SK-MEL-5 (cell line): Measurements from ENCODE around the gene PGAP3. TPM values are rescaled to one million over a fixed set of nuclear protein-coding genes. Genes with fewer than 3 reads are reported as not detected.

ENCODE experiments used
- DNase-seq: peaks from one replicate; pipeline ENCODE4 v3.0.0-alpha.2; 2016; ENCODE audit warnings: low read depth, low spot score
- in situ Hi-C: cut with HindIII; loops from 2 replicates; pipeline ENCODE4 v1.10.0; 2016; ENCODE audit warnings: low sequenced_read_pairs, high pct_unique_total_duplicates, low pct_unique_long_range_greater_than_20kb
- total RNA-seq: library from RNA; depleted of rRNA; stranded (reverse); fragments of >200 nt; shearing (Covaris generic); gene quantifications from 2 replicates; pipeline ENCODE4 v1.2.3, GENCODE V29; 2014

Gene PGAP3
- total RNA-seq, 1 experiment from 2014 or later, result 6.6 TPM

DNA sequence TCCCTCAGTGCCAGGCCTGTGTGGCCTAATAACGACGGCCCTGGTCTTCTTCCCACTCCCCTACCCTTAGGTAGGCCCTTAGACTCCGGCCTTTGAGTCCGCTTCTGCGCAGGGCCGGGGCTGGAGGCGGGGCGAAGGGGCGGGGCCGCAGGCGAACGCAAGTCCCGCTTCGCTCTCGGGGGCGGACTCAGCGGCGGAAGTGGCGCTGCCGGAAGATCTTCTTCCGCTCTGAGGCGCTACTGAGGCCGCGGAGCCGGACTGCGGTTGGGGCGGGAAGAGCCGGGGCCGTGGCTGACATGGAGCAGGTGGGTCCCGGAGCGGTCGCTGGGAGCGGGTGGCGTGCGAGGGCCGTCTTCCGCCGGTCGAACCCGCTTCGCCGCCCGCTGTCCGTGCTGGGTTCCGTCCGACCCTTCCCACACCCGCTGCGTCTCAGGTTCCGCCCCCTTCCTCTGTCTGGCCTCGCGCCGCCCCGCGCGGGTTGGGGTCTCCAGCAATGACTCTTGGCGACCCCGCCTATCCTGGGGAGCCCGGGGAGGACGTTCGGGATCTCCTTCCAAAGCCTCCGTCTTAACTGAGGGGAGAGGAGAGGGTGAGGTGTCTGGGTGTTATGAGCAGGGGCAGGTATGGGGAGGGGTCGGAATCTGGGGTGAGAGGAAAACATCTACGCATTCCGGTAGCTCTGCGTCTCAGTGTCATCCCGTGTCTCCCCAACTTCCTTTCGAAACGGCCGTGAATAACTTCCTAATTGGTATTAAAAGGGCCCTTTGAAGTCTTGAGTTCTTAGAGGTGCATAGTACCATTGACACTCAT is 50.7 kb downstream of the PGAP3 start, which contains the start of gene STARD3:
Gene STARD3 (plus strand): TSS at position 218 of the 810 bp plus-strand sequence. CDS start 16,388 bp downstream, outside the sequence.
- peak; percentile 84 for DNase-seq
- in situ Hi-C loops, result no loop called here

DNA sequence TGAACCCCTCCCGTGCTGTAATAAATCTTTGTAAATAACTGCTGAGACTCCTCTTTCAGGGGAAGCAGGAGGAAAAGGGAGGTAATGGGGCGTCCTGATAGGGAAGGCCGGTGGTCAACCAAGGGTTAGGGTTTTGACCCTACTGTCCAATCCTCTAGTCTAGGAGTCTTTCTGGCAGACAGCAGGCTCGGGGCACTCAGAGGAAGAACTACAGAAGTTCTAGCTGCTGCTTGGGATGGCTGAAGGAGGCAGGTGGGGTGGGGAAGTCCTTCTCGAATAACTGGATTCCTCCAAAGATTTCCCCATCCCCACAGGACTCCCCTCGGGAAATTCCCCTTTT is 51.3 kb downstream of the PGAP3 start:
- no peak for DNase-seq
- in situ Hi-C loops, result no loop called here

DNA sequence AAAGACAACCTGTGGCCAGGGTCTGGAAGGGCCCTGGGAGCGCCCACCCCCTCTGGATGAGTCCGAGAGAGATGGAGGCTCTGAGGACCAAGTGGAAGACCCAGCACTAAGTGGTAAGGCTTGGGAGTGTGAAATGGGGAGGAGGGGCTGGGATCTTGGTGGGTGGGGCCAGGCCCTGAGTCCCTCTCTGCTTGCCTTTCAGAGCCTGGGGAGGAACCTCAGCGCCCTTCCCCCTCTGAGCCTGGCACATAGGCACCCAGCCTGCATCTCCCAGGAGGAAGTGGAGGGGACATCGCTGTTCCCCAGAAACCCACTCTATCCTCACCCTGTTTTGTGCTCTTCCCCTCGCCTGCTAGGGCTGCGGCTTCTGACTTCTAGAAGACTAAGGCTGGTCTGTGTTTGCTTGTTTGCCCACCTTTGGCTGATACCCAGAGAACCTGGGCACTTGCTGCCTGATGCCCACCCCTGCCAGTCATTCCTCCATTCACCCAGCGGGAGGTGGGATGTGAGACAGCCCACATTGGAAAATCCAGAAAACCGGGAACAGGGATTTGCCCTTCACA is 52.2 kb downstream of the PGAP3 start:
- in situ Hi-C loops, result no loop called here
- DNase-seq, result peak; percentile 19

DNA sequence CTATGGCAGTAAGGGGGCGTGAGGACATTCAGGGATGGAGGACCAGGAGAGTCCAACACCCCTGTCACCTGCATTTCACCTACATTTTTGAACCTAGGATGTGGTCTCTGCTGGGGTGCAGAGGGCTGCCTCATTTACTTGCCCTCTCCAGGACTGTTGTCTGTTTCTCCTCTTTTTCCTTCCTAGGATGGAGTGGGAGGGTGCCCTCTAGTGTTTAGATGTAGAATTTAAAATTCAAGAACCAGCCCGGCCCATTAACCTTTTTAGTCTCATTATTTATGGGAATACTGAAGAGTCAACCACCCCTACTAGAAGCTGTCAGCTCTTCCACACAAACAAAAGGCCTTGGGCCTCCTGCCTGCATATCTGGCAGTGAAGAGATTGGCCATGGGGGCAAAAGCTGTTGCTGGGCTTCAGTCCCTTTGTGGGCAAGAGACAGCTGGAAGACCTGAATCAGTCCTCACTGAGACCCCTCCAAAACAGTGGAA is 53.4 kb downstream of the PGAP3 start:
- in situ Hi-C loops, result no loop called here
- DNase-seq, result peak; percentile 61

DNA sequence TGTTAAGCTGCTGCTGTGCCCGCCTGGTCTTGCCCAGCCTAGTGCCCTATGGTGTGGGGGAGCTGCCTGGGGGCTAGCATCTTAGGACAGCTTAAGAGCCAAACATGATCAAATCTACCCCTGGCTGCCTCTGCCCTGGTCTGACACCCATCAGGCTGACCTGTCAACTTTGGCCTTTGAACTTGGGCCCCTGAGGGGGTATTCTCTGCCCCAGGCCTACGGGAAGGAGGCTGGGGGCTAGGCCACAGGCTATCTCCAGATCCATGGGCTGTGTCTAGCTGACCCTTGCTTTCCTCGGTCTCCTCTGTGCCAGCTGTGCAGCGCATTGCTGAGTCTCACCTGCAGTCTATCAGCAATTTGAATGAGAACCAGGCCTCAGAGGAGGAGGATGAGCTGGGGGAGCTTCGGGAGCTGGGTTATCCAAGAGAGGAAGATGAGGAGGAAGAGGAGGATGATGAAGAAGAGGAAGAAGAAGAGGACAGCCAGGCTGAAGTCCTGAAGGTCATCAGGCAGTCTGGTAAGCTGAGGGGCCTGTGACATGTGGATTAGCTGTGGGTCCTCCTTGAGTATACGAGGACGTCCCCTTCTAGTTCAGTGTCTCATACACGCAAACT is 54.2 kb downstream of the PGAP3 start:
- in situ Hi-C loops, result no loop called here
- DNase-seq, result no peak

DNA sequence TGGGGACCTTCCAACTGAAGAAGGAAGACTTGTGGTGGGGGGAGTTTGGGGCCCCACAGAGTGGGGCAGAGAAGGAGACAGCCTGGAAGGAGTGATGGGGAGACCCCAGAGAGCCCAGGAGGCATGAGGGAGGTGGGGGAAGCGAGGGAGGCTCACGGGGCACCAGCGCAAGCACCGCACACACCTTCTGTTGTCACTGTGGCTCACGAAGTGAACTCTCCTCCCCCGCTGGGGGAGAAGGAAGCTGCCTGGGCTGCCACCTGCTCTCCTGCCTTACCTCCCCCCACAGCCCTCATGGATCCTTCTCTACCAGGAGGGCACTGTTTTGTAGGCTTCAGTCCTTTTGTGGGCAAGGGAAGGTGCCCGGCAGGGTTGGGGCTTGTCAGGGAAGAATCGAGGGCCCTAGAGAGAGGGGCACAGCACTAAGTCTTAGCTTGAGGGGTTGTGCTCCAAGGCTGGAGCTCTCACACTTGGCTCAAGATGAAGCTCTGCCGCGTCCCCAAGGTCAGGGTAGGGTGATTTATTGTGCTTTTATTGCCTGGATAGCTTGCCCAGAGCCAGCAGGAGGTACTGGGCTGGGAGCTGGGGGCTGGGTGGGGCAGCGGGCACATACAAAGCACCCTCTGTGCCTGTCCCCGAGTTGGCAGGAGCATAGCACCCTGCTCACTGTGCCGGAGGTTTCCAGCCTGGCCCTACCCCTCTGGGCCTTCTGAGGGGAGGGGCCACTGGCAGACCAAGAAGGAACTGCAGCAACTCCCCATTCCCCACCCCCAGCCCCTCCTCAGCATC is 55.5 kb downstream of the PGAP3 start:
- in situ Hi-C loops, result no loop called here
- DNase-seq, result peak; percentile 71

DNA sequence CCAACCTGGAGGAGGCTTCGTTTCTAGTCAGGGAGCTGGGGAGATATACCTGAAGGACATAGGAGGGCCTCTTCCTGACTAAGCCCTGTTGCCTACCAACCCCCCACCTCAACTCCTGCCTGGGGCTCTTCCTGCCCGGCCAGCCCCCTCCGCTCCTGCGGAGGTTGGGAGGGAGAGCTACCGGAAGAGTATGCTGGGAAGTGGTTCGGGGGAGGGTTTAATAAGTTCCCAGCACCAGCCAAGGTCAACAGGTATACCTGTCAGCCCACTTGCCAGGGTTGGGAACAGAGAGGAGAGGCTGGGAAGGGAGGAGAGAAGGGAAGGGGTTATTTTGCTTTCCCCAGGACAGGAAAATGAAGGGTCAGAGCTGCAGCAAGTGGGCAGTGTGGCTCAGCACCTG is 56.5 kb downstream of the PGAP3 start:
- no peak for DNase-seq
- in situ Hi-C loops, result no loop called here

DNA sequence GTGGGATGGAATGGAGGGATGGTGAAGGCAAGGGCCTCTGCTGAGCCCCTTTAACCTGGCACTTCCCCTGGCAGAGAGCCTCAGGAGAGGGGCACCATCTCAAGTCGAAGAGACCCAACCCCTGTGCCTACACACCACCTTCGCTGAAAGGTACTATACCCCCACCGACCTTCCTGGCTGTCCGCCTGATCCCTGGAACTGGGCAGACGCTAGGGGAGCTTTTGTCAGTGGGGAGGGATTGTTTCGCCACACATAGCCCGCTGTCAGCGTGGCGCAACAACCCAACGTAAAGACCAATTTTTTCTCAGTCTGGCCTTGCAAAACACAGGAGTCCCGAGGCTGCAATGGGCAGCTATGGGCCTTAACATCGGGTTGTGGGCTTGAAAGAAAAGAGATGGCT is 58.0 kb downstream of the PGAP3 start:
- no peak for DNase-seq
- in situ Hi-C loops, result no loop called here

DNA sequence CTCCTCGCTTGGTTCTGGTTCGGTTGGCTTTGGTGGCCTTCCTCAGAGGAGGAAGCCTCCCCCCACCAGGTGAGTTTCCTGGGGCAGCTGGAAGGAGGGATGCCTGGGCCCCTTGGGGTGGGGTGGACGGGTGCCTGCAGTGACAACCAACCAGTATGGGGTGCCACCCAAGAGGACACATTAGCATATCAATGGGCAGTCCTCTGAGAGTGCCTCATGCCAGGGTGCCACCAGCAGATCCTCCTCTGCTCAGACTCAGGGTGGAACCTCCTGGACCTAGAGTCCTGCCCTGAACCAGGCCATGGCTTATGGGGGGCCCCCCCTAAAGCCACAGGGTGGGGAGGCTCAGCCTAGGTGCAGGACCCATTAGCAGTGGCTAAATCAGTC is 58.4 kb downstream of the PGAP3 start:
- DNase-seq, result no peak
- in situ Hi-C loops, result no loop called here

DNA sequence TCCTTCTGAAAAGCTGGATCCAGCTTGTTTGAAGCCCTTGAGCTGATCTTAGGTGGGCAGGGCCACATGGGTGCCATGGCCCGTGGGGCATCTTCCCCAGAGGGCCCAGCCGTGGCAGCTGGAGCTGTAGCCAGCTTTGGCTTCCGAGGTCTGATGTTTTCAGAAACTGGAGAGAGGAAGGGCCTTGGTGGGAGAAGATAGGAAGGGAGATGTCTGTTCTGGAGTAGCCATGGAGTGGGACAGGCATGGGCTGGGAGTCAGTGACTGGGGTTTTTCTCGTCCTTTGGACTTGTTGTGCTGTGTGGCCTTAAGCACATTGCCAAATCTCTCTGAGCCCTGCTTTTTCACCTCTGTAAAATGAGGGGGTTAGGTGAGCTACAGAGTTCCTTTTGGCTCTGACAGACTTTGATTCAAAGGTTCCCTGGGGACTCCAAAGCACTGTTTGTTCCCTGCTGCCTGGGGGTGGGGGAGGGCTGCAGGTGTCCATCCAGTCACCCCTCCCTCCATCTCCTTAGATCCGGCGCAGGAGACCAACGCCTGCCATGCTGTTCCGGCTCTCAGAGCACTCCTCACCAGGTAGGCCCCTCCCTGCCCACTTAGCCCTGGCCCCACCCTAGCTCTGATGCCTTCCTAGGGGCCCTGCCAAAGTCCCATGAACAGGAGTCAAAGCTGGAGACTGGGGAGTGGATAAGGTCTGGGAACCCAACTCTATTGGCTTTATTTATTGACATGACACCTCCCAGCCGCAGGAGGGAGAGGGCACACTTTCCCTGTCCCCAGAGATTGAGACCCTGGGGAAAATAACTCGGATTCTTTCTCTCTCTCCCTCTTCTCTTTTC is 59.0 kb downstream of the PGAP3 start:
- in situ Hi-C loops, result no loop called here

DNA sequence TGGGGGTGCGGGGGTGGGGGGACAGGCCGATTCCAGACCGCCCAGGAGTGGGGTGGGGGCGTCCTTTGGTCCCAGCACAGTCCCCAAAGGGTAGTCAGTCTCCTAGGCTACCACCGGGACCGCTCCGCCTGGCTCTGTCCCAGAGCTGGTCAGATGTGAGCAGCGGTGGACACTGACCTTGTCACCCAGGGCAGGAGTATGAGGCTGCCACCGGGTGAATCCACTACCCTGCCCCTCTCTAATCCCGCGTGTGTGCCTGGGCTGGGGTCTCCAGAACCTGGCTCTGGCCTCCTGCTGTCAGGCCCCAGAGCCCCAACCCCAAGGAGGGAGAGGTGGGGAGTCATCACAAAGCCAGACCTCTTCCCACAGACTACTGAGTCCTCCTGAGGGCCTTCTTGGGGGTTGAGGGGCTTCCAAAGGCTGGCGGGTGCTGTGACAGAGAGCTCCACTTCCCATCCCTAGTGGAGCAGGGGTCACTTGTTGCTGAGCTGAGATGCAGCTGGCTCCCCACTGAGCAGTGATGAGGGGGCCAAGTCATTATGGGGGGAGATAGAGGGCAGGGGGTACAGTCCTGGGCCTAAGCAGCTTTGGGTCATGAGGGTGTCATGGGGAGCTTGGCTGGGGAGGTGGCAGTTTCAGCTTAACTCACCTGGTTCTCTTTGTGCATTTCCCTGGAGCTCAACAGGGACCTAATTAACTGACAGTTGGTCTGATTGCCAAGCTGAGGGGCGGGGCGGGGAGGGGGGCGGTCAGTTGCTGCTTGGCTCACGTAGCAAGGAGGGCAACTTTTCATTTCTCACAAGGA is 59.9 kb downstream of the PGAP3 start:
- in situ Hi-C loops, result no loop called here
- DNase-seq, result no peak

More for the DNA sequence above, 59.0 kb downstream of the PGAP3 start:
- no peak for DNase-seq

DNA sequence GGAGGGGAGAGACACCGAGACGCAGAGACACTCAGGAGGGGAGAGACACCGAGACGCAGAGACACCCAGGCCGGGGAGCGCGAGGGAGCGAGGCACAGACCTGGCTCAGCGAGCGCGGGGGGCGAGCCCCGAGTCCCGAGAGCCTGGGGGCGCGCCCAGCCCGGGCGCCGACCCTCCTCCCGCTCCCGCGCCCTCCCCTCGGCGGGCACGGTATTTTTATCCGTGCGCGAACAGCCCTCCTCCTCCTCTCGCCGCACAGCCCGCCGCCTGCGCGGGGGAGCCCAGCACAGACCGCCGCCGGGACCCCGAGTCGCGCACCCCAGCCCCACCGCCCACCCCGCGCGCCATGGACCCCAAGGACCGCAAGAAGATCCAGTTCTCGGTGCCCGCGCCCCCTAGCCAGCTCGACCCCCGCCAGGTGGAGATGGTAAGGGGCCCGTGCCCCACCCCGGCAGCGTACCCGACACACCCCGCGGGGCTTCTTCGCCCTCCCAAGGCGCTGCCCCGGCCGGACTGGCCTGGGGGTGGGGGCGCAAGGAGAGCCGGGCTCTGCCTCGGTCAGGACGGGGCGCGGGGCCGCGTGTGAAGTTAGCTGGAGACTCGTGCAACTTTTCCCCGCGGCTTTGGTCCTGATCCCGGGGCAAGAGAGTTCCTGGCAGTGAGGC is 60.7 kb downstream of the PGAP3 start:
- DNase-seq, result no peak
- in situ Hi-C loops, result no loop called here

DNA sequence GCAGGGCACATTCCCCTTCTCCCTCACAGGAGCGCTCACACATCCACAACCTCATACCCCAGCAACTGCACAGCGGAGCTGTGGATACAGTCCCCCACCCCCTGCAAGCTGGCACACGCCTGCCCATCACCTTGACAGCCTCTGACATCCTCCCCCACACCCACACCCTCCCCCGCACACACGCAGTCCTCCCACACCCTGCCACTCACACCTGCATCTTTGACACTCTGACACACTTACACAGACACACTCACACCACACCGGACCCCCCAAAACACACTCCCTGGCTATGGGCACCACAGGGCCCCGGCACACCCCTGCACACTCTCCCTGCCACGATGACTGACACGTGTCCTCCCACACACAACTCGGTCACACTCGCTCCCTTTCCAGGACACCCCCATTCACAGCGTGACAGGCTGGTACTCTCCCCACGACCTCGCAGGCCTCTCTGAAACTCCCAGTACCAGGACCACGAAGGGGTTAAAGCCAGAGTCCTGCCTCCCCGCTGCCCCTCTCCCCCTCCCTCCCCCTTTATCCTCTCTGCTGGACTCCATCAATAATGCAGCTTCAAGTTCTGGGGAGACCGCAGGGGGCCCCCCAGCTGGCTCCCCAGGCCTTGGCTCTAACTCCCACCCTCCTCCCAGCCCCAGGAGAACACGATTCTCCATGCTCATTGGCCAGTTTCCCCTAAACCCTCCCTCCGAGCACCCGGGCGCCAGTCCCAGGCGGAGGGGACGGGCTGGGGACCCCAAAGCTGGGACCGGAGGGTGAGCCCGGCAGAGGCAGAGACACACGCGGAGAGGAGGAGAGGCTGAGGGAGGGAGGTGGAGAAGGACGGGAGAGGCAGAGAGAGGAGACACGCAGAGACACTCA is 61.4 kb downstream of the PGAP3 start, which contains the start of gene PPP1R1B:
Gene PPP1R1B (plus strand): TSS at position 782 of the 876 bp plus-strand sequence. CDS start 441 bp downstream, outside the sequence.
- in situ Hi-C loops, result no loop called here
- DNase-seq, result no peak

DNA sequence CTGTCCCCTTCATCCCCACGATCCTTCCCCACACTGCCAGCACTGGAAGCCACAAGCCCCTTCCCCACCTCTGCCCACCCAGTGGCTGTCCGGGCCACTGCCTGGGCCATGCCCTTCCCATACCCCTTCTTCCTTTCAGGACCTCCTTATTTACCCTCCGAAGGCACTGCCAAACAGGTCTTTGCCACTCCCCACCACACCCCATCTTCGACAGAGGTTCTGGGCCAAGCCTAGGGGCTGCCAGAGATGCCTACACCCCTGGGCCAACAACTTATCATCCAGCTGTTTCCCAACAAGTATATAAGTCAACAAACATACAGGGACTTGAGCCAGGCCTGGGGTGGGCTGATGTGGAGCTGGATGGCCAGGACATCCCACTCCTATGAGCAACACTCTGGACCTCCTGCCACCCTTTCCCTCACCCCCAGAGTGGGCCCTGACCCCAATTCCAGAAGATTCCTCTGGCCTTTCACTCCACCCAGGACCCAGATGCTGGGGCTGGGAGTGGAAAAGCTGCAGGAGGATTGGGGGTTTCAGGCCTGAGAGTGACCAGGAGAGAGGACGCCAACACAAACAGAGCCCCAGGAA is 62.6 kb downstream of the PGAP3 start:
- in situ Hi-C loops, result no loop called here
- no peak for DNase-seq

DNA sequence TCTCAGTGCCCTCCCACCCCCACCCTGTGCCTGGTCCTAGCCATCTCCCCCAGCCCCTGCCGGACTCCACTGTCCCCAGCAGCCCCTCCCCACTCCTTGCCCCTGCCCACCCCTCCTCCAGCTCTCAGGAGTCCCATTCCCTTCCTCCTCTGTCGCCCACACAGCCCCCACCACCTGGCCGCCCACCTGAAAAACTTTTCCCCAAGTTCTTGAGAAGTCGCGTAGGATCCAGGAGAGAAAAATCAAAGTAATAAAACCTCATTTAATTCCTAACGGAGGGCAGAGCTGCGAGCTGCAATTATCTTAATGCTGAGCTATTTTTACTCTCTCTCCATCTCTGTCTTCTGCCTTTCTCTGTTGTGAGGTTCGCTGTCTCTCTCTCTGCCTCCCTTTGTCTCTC is 63.5 kb downstream of the PGAP3 start:
- no peak for DNase-seq
- in situ Hi-C loops, result no loop called here
